ENCODE data around the gene ZNF385B.

ZNF385B gene

GRCh38 chr2:179518830-179519229 lies 342.6 kb downstream of the ZNF385B start:
- H3K27ac ChIP-seq (ENCODE audit: low read depth, low read length), result no peak overlapping the region
- H3K36me3 ChIP-seq (ENCODE audit: control insufficient read depth, insufficient read depth, low read length), result no peaks in the 10 kb centered on the region
- no peak overlapping the region for H3K23ac ChIP-seq (ENCODE audit: low read length)
- no peak overlapping the region for H2BK5ac ChIP-seq (ENCODE audit: low read length)
- DNase-seq, result no peak
- no peak overlapping the region for H2BK15ac ChIP-seq (replicated peaks; ENCODE audit: low read depth)
- H2AK5ac ChIP-seq (ENCODE audit: low read length), result no peak overlapping the region
- no peak overlapping the region for H3K4ac ChIP-seq (ENCODE audit: low read depth, low read length)
- no peak overlapping the region for H3K4me2 ChIP-seq (ENCODE audit: low read length)
- H4K8ac ChIP-seq (ENCODE audit: low read depth, low read length), result no peak overlapping the region
- no peak overlapping the region for H3K4me3 ChIP-seq (ENCODE audit: low read length)
- H2BK120ac ChIP-seq (ENCODE audit: low read depth, low read length), result no peak overlapping the region
- H3K79me2 ChIP-seq (ENCODE audit: control insufficient read depth, insufficient read depth, low read length), result no peaks in the 10 kb centered on the region
- no peaks in the 10 kb centered on the region for H3K4me1 ChIP-seq (ENCODE audit: control insufficient read depth, low read depth, low read length)
- no peak overlapping the region for H3K56ac ChIP-seq (ENCODE audit: low read length)
- H3K9ac ChIP-seq (ENCODE audit: low read length), result no peak overlapping the region
- H3K27me3 ChIP-seq (ENCODE audit: insufficient read depth, low read length, poor library complexity), result no peaks in the 10 kb centered on the region
- H3K79me1 ChIP-seq (ENCODE audit: low read length), result no peaks in the 10 kb centered on the region
- no peak overlapping the region for H3K18ac ChIP-seq (ENCODE audit: low read length)
- no peak overlapping the region for H4K5ac ChIP-seq (ENCODE audit: low read length)
- WGBS (ENCODE audit: extremely low coverage, insufficient coverage, low lambda C conversion rate), result no CpG with 5 or more reads among the region's 4 CpGs

GRCh38 chr2:179513181-179513580 lies 348.2 kb downstream of the ZNF385B start:
- Histone ChIP-seq H3K56ac (ENCODE audit: low read length) (no peak overlapping the region), H2BK5ac (ENCODE audit: low read length) (no peak overlapping the region), H2AK5ac (ENCODE audit: low read length) (no peak overlapping the region), H3K4me2 (ENCODE audit: low read length) (no peak overlapping the region), H4K5ac (ENCODE audit: low read length) (no peak overlapping the region), H3K4me3 (ENCODE audit: low read length) (no peak overlapping the region), H3K36me3 (ENCODE audit: control insufficient read depth, insufficient read depth, low read length) (no peaks in the 10 kb centered on the region), H3K27ac (ENCODE audit: low read depth, low read length) (no peak overlapping the region), H3K9ac (ENCODE audit: low read length) (no peak overlapping the region), H2BK15ac (replicated peaks; ENCODE audit: low read depth) (no peak overlapping the region), H3K18ac (ENCODE audit: low read length) (no peak overlapping the region), H3K27me3 (ENCODE audit: insufficient read depth, low read length, poor library complexity) (no peaks in the 10 kb centered on the region), H3K79me2 (ENCODE audit: control insufficient read depth, insufficient read depth, low read length) (no peaks in the 10 kb centered on the region), H3K79me1 (ENCODE audit: low read length) (no peaks in the 10 kb centered on the region), H2BK120ac (ENCODE audit: low read depth, low read length) (no peak overlapping the region), H4K8ac (ENCODE audit: low read depth, low read length) (no peak overlapping the region), H3K4ac (ENCODE audit: low read depth, low read length) (no peak overlapping the region), H3K23ac (ENCODE audit: low read length) (no peak overlapping the region), H3K4me1 (ENCODE audit: control insufficient read depth, low read depth, low read length) (no peaks in the 10 kb centered on the region)
- WGBS (ENCODE audit: extremely low coverage, insufficient coverage, low lambda C conversion rate), result no CpG with 5 or more reads among the region's 1 CpG
- no peak for DNase-seq

- Histone ChIP-seq H3K9ac (ENCODE audit: low read length) (no peak overlapping the region), H2BK15ac (replicated peaks; ENCODE audit: low read depth) (no peak overlapping the region), H3K4me1 (ENCODE audit: control insufficient read depth, low read depth, low read length) (no peaks in the 10 kb centered on the region), H3K4me2 (ENCODE audit: low read length) (no peak overlapping the region), H3K27ac (ENCODE audit: low read depth, low read length) (no peak overlapping the region), H4K8ac (ENCODE audit: low read depth, low read length) (no peak overlapping the region), H3K56ac (ENCODE audit: low read length) (no peak overlapping the region), H3K79me2 (ENCODE audit: control insufficient read depth, insufficient read depth, low read length) (no peaks in the 10 kb centered on the region), H3K23ac (ENCODE audit: low read length) (no peak overlapping the region), H2AK5ac (ENCODE audit: low read length) (no peak overlapping the region), H4K5ac (ENCODE audit: low read length) (no peak overlapping the region), H3K4me3 (ENCODE audit: low read length) (no peak overlapping the region), H2BK5ac (ENCODE audit: low read length) (no peak overlapping the region), H3K79me1 (ENCODE audit: low read length) (no peaks in the 10 kb centered on the region), H3K36me3 (ENCODE audit: control insufficient read depth, insufficient read depth, low read length) (no peaks in the 10 kb centered on the region), H3K4ac (ENCODE audit: low read depth, low read length) (no peak overlapping the region), H3K18ac (ENCODE audit: low read length) (no peak overlapping the region), H3K27me3 (ENCODE audit: insufficient read depth, low read length, poor library complexity) (no peaks in the 10 kb centered on the region), H2BK120ac (ENCODE audit: low read depth, low read length) (no peak overlapping the region)
- no CpG with 5 or more reads among the region's 1 CpG for WGBS (ENCODE audit: extremely low coverage, insufficient coverage, low lambda C conversion rate)
- DNase-seq, result no peak
Measured at GRCh38 chr2:179512281-179513035, 349.0 kb downstream of the ZNF385B start.

- no CpG with 5 or more reads among the region's 4 CpGs for WGBS (ENCODE audit: extremely low coverage, insufficient coverage, low lambda C conversion rate)
- H3K79me1 ChIP-seq (ENCODE audit: low read length), result no peaks in the 10 kb centered on the region
- no peak overlapping the region for H3K9ac ChIP-seq (ENCODE audit: low read length)
- H2BK120ac ChIP-seq (ENCODE audit: low read depth, low read length), result no peak overlapping the region
- H3K23ac ChIP-seq (ENCODE audit: low read length), result no peak overlapping the region
- H3K27ac ChIP-seq (ENCODE audit: low read depth, low read length), result no peak overlapping the region
- no peak overlapping the region for H3K18ac ChIP-seq (ENCODE audit: low read length)
- no peaks in the 10 kb centered on the region for H3K27me3 ChIP-seq (ENCODE audit: insufficient read depth, low read length, poor library complexity)
- H2BK5ac ChIP-seq (ENCODE audit: low read length), result no peak overlapping the region
- no peak for DNase-seq
- no peaks in the 10 kb centered on the region for H3K79me2 ChIP-seq (ENCODE audit: control insufficient read depth, insufficient read depth, low read length)
- H2AK5ac ChIP-seq (ENCODE audit: low read length), result no peak overlapping the region
- no peaks in the 10 kb centered on the region for H3K4me1 ChIP-seq (ENCODE audit: control insufficient read depth, low read depth, low read length)
- H3K4me3 ChIP-seq (ENCODE audit: low read length), result no peak overlapping the region
- H3K4ac ChIP-seq (ENCODE audit: low read depth, low read length), result no peak overlapping the region
- H2BK15ac ChIP-seq (replicated peaks; ENCODE audit: low read depth), result no peak overlapping the region
- H3K36me3 ChIP-seq (ENCODE audit: control insufficient read depth, insufficient read depth, low read length), result no peaks in the 10 kb centered on the region
- no peak overlapping the region for H4K5ac ChIP-seq (ENCODE audit: low read length)
- H3K56ac ChIP-seq (ENCODE audit: low read length), result no peak overlapping the region
- H3K4me2 ChIP-seq (ENCODE audit: low read length), result no peak overlapping the region
- H4K8ac ChIP-seq (ENCODE audit: low read depth, low read length), result no peak overlapping the region
Measured at GRCh38 chr2:179511105-179511789, 350.2 kb downstream of the ZNF385B start.

GRCh38 chr2:179495315-179495714 lies 366.1 kb downstream of the ZNF385B start:
- no peak overlapping the region for H3K4me2 ChIP-seq (ENCODE audit: low read length)
- H2BK120ac ChIP-seq (ENCODE audit: low read depth, low read length), result no peak overlapping the region
- no peaks in the 10 kb centered on the region for H3K4me1 ChIP-seq (ENCODE audit: control insufficient read depth, low read depth, low read length)
- H3K4ac ChIP-seq (ENCODE audit: low read depth, low read length), result no peak overlapping the region
- no peaks in the 10 kb centered on the region for H3K27me3 ChIP-seq (ENCODE audit: insufficient read depth, low read length, poor library complexity)
- DNase-seq, result no peak
- no peak overlapping the region for H3K9ac ChIP-seq (ENCODE audit: low read length)
- no peaks in the 10 kb centered on the region for H3K79me1 ChIP-seq (ENCODE audit: low read length)
- no peak overlapping the region for H2BK15ac ChIP-seq (replicated peaks; ENCODE audit: low read depth)
- no peaks in the 10 kb centered on the region for H3K79me2 ChIP-seq (ENCODE audit: control insufficient read depth, insufficient read depth, low read length)
- no peak overlapping the region for H3K4me3 ChIP-seq (ENCODE audit: low read length)
- no peak overlapping the region for H4K8ac ChIP-seq (ENCODE audit: low read depth, low read length)
- WGBS (ENCODE audit: extremely low coverage, insufficient coverage, low lambda C conversion rate), result no CpG with 5 or more reads among the region's 4 CpGs
- H3K56ac ChIP-seq (ENCODE audit: low read length), result no peak overlapping the region
- H3K27ac ChIP-seq (ENCODE audit: low read depth, low read length), result no peak overlapping the region
- H2BK5ac ChIP-seq (ENCODE audit: low read length), result no peak overlapping the region
- H3K36me3 ChIP-seq (ENCODE audit: control insufficient read depth, insufficient read depth, low read length), result no peaks in the 10 kb centered on the region
- no peak overlapping the region for H4K5ac ChIP-seq (ENCODE audit: low read length)
- no peak overlapping the region for H2AK5ac ChIP-seq (ENCODE audit: low read length)
- H3K18ac ChIP-seq (ENCODE audit: low read length), result no peak overlapping the region
- no peak overlapping the region for H3K23ac ChIP-seq (ENCODE audit: low read length)

Data from mesendoderm (in vitro differentiated cells).